GM19395 (cell line): ENCODE data around the gene RASAL1.
"Not testable (repeated sequence)": the region's sequence is repeated elsewhere in the genome, so short reads cannot be mapped to it uniquely, and the experiment has no call there.

Experiments used
- ATAC-seq: cut with Tn5 transposase; IDR thresholded peaks from one replicate; pipeline ENCODE4 v1.9.1; 2021; ENCODE audit warnings: mild to moderate bottlenecking, moderate library complexity; ENCODE audit not compliant: unreplicated experiment

RASAL1 gene

DNA sequence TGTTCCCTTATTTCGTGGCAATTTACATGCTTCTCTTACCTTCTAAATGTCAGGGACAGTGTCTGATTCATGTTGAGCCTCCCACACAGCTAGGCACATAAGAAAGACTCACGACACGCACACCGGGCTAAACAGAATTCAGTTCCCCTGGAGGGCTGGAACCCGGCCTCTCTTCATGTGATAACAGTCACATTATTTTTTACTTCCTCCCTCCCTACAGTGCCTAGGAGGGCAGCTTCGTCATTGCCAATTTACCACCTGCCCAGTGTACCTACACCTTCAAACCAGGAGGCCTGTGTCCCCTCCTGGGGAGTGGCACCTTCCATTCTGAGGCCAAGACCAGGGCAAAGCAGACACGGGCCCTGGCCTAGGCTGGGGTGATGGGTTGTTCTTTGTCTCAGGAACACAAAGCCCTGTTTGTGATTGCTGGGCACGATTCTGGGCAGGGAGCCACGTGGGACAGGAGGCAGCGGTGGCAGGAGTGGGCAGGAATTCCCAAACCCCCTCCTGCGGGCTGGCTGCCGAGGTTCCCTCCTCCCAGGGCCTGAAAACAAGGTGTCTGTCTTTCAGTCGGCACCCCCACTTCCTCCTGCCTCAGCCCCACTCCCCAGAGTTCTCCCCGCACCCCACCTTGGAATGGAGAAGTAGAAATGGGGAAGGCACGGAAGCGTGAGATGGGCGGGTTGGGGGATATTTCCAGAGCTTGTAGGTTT, 6.8 kb upstream of the RASAL1 start:
- no peak for ATAC-seq

DNA sequence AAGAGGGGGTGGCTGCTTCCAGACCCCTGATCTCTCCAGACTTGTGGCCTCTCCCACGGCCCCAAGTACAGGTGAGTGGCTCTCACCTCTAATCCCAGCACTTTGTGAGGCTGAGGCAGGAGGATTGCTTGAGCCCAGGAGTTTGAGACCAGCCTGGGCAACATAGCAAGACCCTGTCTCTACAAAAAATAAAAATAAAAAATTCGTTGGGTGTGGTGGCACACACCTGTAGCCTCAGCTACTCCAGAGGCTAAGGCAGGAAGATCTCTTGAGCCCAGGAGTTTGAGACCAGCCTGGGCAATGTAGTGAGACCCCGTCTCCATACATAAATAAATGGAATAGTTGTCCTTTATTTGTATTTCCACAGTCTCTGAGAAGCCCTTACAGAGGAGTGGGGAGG, 6.2 kb upstream of the RASAL1 start:
- not testable (repeated sequence) for ATAC-seq

DNA sequence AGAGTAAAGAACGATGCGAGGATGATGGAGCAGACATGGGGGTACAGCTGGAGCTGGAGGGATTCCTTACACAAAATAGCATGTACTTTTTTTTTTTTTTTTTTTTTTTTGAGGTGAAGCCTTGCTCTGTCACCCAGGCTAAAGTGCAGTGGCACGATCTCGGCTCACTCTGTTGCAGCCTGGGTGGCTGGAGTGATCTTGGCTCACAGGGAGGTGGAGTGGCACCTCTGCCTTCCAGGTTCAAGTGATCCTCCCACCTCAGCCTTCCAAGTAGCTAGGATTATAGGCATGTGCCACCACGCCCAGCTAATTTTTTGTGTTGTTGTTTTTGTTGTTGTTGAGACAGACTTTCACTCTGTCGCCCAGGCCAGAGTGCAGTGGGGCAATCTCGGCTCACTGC, 5.1 kb upstream of the RASAL1 start:
- no peak for ATAC-seq

DNA sequence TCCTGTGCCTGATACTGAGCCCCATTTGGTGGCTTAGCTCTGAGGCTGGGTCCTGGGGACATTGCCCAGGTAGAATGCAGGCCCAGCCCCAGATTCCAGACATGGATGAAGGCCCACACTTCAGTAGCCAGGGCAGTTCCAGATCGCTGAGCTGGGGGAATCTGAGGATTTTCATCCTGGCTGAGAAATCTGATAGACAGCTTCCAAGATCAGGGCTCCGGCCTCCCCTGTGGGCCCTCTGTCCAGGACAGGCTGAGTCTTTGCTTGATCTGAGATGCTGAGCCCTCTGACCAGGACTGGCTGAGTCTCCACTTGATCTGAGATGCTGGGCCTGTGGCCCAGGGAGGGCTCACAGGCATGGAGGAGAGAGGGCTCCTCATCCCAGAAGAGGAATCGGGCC, 3.3 kb upstream of the RASAL1 start:
- no peak for ATAC-seq

DNA sequence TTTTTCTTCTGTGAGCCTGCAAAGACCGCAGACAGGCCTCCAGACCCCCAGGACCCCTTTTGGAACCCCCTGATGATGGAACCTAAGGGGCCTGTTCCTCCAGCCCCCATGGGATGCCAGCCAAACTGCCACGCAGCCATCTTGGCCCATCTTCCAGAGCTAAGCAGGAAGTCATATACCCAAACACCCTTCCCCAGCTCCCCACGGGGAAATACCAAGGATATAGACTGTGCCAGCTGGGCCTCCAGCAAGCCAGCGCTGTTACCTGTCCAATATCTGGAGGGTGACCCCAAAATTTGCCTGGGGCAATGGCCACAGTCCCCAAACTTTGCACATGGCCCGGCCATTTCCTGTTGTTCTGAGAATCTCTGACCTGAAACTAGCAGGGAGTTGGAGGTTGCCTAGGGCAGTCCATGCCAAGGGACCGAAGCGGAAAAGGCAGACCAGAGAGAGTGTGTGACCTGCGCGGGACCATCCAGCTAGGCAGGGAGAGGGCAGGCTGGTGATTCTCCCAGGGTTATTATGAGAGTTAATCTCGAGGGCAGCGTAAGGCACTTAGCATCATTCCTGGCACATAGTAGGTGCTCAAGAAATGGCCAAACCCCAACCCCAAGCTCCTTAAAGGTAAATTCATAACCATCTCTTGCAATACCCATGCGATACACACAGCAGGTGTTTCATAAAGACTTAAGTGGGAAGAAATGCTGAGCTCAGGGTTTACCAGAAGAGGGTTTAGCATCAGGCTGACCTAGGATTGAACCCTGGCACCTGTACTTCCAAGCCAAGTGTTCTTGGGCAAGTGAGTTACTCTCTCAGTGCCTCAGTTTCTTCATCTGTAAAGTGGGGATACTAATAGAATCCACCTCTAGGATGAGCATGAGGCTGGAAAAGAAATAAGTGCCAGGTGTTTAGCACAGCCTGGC, 2.6 kb upstream of the RASAL1 start:
- ATAC-seq, result no peak

DNA sequence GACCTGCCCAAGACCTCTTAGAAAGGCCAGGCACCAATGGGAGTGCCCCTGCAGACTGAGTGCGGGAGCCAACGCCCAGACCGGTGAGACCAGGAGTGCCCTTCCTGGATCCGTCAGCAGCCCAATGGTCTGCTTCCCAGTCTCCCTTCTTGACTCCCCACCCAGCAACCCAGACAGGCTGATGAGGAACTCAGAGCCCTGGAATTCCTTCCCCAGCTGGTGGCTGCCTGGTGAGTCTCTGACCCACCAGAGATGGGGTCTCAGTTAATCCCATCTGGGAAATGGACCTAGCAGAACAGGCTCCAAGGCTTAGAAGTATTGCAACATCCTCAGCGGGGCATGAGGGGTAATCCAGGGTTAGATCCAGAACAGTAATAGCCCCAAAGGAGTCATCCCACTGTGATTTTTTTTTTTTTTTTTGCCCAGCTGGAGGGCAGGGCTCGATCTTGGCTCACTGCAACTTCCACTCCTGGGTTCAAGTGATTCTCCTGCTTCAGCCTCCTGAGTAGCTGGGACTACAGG, 1.5 kb upstream of the RASAL1 start:
- no peak for ATAC-seq

DNA sequence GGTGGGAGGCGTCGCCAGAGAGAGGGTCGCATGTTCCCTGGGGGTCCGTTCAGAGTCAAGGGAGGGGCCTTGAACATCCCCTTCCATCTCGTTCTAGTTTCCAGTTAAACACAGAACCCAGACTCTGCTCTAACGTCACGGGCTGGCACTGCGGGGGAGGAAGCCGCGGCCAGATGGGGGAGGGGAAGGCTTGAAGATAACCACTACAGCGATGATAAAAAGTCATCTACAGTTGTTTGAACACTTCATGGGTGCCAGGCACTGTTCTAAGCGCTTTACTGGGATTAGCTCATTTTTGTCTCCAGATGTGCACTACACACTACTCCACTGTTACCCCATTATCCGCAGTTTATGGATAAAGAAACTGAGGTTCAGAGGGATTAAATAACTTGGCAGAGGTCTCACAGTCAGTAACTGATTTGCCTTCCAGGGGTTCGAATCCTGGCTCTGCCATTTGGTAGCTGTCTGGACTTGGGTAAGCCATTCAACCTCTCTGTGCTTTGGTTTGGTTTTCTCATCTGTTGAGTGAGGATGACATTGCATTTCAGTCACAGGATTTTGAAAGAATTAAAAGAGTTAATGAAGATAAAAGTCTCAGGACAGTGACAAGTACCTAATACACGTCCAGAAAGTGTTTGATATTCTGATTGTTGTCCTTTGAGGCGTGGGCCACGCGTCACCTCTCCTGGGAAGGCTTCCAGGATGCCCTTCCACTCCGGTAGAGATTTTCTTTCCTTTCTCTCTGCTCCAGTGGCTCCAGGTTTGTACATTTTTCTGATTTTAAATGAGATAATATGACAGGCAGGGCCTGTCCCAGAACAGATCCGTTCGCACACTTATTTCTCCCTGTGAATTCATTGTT, 798 bp upstream of the RASAL1 start:
- ATAC-seq, result no peak

DNA sequence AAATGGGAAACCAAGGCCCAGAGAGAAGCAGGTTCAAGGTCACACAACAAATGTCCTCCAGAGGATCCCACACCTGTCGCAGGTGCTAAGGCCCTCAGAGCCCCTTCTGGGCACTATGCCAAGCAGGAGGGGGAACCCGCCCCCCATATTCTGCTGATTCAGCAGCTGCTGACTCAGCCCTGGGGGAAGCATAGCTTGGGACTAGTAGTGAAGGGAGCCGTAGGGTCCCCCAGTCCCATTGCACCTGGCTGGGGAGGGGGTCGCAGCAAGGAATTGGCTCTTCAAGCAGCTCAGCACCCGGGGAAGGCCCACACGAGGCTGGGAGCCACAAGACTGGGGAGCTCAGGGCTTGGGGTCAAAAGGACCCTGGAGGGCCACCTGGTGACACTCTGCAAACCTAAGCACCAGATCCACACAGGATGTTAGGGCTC, 1.0 kb downstream of the RASAL1 start:
- no peak for ATAC-seq

DNA sequence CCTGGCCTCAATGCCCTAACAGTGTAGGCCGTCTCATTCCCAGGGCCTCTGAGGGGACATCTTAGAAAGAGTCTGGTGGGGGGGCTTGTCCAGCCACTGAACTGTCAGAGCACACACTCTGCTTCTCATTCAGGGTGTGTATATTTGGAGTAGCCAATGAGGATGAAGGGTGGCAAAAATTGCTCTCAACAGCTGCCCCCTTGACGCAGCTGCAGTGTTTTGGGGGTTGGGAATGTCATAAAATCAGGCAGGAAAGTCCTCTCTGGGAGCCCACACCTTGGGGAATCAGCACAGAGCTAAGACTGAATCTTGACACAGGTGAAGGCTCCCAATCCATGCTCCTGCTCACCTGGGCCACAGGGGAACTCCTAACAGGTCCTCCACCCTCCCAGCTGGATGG, 1.5 kb downstream of the RASAL1 start:
- ATAC-seq, result no peak

DNA sequence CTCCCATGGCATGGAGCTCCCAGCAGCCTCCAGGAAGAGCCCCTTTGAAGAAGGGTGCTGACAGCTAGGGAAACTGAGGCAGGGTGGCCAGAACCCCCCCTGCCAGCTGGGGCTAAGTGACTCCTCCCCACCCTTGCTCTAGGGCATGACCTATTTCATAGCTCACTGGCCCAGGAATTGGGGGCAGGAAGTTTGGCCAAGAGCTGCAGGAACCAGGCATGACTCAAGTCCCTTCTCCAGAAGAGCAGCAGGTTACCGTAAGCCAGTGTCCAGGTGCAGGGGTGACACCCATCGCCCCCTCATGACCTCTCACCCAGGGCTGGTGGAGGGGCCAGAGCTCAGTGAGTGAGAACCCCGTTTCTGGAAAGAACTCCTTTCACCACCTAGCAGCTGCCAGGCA, 1.9 kb downstream of the RASAL1 start:
- no peak for ATAC-seq

DNA sequence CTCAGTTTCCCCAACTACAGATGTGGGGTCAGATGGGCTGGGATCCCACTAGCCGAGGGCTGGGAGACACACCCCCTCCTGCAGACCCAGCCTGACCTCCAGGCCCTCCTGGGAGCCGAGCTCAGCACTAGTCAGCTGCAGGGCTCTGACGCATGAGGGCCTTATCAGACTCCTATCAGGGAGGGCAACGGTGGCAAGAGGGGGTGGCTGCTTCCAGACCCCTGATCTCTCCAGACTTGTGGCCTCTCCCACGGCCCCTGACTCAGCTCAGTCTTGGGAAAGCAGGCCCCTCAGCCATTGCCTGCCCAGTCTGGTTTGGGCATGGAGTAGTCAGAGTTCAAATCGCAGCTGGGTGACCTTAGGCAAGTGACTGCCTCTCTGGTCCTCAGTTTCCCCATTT, 2.5 kb downstream of the RASAL1 start:
- no peak for ATAC-seq

DNA sequence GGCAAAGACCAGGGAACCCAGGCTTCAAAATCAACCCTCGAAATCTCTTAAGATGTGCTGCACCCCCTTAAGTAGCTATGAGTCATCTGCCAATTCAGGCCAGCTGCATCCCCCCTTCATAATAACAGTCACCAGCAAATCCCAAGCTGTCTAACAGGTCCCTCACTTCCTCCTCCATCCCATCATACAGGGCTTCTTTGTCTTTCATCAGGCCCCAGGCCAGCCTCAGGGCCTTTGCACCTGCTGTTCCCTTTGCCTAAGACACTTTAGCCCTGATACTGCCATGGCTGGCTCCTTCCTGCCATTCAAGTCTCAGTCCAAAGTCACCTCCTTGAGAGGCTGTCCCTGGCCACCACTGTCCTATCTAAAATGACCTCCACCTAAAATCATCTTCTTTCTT, 4.0 kb downstream of the RASAL1 start:
- ATAC-seq, result no peak

DNA sequence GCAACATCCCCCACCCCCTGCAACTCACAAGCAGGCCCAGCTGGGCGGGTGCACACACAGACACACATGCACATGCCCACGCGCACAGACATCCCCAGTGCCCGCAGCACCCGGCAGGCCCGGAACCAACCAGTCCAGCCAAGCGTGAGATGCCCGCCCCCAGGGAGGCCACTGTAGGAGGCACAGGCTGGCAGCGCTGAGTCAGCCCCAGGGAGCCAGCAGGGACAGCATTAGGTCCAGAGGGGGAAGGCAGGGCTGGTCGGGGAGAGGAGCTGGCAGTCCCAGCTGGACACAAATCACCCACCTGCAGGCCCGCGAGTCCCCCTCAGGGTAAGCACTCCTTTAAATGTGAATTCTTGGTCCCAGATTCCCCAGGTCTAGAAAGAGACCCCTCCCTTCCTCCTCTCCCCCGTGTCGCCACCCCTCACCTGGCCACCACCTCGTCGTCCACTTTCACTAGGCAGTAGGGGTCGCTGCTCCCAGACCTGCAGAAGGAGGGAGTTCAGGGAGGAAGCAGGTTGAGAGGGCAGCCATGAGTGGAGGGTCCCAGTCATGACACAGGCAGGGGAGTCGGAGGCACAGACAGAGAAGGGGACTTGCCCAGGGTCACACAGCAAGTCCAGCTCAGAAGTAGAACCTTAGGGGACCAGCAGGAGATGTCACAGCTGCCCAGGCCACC, 5.0 kb downstream of the RASAL1 start:
- no peak for ATAC-seq

DNA sequence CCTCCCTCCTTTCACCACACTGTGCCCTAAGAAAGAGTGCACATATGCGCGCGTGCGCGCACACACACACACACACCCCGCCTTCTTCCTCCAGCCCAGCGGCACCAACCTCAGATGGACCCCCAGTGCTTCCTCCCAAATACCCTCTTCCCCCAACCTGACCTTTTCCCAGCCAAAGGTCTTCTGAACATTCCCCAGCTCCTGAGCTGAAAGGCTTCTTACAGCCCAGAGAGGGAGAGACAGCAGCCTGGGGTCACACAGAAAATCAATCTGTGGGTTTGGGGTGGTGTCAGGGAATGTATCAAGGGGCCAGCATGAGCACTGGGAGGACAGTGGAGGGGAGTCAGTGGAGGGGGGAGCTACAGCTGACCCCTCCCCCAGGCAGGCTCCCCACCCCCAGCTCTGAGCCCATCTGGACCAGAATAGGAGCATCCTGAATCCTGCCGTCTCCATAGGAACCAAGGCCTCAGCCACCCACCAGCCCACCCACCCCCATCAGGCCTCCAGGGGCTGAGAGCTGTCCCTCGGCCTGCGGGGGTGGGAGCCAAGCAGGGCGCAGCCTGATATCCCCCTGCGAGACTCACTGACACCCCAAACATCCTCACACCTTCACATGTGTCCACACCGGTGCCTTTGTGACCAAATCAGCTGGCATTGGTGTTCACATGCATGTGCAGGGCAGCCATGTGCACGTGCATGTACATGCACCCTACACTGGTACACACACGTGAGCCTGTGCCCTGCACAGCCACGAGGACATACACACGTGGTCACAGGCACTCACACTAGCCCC, 5.7 kb downstream of the RASAL1 start:
- ATAC-seq, result no peak

DNA sequence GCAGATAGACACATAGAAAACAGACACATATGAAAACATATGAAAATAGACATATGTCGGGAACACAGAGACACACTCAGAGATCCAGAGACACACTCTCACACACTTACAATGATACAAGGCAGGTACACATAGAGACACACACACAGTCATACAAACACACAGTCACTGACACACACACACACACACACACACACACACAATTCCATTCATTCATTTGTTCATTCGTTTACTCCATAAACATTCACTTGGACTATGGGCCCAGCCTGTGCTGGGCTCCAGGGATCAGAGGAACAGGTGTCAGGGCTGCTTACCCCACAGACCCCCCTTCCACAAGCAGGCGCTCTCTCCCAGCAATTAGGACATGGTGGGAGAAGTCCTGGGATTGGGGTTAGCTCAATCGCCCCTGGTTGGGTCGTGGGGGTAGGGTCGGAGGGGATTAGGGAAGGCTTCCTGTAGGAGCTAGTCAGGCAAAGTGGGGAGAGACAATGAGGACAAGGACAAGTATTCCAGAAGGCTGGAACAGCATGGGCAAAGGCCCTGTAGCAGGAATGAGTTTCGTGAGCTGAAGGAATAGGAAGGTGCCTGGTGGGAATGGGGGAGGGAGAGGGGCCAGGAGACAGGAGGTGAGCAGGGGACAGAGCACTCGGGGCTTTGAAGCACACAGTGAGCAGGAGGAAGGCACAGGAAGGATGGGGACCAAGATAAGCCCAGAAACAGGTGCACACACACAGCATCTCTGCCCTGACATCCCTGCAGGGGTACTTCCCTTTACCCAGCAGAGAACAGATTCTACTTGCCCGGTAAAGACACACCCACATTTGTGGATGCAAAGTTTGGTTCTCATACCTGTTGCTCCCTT, 6.5 kb downstream of the RASAL1 start:
- ATAC-seq, result no peak

DNA sequence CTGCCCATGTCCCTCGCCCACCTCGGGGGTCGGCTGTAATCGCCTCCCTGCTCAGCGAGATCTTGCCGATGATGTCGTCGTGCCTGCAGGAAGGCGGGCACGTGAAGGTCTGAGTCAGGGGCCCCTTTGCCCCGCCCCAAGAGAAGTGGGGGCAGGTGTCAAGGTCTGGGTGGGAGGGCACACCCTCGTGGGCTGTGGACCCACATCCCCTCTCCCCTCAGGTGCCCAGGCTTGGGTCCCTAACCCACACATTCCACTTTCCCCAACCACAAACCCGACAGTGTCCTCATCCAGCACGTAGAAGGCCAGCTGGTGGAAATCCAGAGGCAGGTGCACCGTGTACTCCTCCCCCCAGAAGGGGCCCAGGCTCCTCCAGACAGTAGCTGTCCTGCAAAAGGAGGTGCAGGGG, 7.8 kb downstream of the RASAL1 start:
- no peak for ATAC-seq

DNA sequence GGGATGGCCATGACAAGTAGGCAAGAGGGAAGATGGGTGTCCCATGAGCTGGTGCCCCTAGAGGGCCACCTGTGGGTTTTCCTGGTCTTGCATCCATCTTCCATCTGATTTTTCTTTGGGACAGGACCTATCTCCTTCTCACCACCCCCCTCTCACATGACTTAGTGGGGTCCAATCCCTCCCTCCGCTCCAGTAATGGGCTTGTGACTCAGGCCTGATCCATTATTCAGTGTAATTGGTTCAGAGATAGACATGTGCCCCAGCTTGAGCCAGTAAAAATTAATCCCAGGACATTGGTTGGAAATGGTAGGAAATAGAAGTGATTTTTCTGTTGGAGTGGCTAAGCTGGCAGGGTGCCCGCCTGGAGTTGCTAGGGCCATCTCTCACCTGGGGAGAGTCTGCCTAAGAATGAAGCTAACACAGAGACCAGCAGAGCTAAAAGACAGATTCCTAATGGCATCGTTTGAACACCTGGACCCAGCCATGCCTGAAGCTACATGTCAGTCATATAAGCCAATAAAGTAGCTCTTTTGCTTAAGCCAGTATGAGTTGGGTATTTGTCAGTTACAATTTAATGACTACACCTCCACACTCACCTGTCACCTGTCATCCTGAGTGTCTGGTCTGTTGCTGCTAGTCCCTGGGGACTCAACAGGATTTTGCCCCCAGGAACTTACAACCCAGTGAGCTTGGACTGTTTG, 14.7 kb downstream of the RASAL1 start:
- no peak for ATAC-seq

DNA sequence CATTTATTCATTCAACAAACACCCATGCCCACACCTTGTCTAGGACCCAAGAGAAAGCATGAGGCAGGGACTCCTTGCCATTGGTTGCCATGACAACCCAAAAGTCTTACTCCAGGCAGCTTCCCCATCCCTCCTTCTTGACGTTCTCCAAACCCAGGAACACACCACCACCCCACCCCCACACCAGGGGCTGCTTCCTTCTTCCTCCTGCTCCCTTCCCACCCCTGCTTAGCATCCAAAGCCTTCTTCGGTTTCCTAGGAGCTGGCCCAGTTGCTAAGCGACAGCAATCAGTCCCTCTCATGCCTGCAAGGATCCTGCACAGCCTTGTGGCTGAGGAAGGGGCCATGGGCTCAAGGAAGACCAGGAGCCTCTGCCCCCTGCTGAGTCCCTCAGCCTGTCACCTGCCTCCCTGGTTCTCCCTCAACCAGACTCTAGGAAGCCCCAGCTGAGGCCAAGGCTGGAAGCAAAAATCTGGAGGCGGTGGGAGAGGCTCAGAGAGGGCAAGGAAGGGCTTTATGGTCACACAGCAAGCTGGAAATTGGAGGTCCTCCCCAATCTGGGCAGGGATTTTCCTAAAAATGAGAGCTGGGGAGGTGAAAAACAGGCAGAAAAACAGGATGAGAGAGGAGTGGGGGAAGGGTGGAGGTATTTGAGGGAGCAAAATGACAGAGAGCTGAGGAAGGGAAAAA, 15.4 kb downstream of the RASAL1 start:
- no peak for ATAC-seq
